Glutamatergic neuron (in vitro differentiated cells): Measurements from ENCODE around the gene PRDM7. TPM values are rescaled to one million over a fixed set of nuclear protein-coding genes. Genes with fewer than 3 reads are reported as not detected.
A peak's percentile ranks its signal among the peaks of the same experiment; 100 is the strongest.

Experiments used
- DNase-seq: peaks from one replicate; pipeline ENCODE4 v3.0.0; 2022
- H3K27ac Mint-ChIP-seq: one replicate; pipeline ENCODE4 v1.8.0; 2020; ENCODE audit warnings: mild to moderate bottlenecking, mixed read lengths, inconsistent platforms; ENCODE audit not compliant: unreplicated experiment
- H3K27me3 Mint-ChIP-seq: one replicate; pipeline ENCODE4 v1.8.0; 2020; ENCODE audit warnings: mild to moderate bottlenecking, moderate library complexity, mixed read lengths, inconsistent platforms; ENCODE audit not compliant: unreplicated experiment
- H3K36me3 Mint-ChIP-seq: one replicate; pipeline ENCODE4 v1.8.0; 2020; ENCODE audit warnings: mild to moderate bottlenecking, mixed read lengths, inconsistent platforms; ENCODE audit not compliant: unreplicated experiment
- H3K4me1 Mint-ChIP-seq: one replicate; pipeline ENCODE4 v1.8.0; 2020; ENCODE audit warnings: mild to moderate bottlenecking, low read depth, mixed read lengths, inconsistent platforms; ENCODE audit not compliant: unreplicated experiment
- H3K4me3 Mint-ChIP-seq: one replicate; pipeline ENCODE4 v1.8.0; 2020; ENCODE audit warnings: mild to moderate bottlenecking, mixed read lengths, inconsistent platforms; ENCODE audit not compliant: unreplicated experiment
- H3K9me3 Mint-ChIP-seq: one replicate; pipeline ENCODE4 v1.8.0; 2020; ENCODE audit warnings: mild to moderate bottlenecking, moderate library complexity, mixed read lengths, inconsistent platforms; ENCODE audit not compliant: unreplicated experiment
- total RNA-seq: library from RNA; stranded (reverse); fragmentation: NEBNext Ultra II Directional; extraction: Animal tissue kit (Norgen Biotek cat#: 25700); gene quantifications from one replicate; pipeline ENCODE4 v1.2.1, GENCODE V29; 2021; ENCODE audit not compliant: unreplicated experiment
- TF ChIP-seq, protein P1 (sequence below): fragments of 200-600 bp; sonication (generic); IDR thresholded peaks from one replicate; pipeline ENCODE4 v1.5.0; 2021; ENCODE audit not compliant: partially characterized antibody, unreplicated experiment

The PRDM7 gene
- total RNA-seq, 1 donor from 2014 or later = not detected

DNA sequence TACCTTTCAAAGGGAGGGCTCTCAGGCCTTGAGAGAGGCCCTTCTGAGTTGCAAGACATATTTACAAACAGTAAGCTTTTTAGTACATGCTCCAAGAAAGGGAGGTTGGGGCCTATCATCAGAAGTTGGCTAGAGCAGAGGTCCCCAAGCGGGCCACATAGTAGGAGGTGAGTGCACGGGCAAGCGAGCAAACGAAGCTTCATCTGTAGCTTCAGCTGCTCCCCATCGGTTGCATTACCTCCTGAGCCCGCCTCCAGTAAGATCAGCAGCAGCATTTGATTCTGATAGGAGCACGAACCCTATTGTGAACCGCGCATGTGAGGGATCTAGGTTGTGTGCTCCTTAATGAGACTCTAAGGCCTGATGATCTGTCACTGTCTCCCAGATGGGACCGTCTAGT, 26.2 kb downstream of the PRDM7 start:
- H3K27ac Mint-ChIP-seq = no peak overlapping the region
- peaks cover 7% of the 10 kb centered on the region for H3K27me3 Mint-ChIP-seq
- peaks cover 16% of the 10 kb centered on the region for H3K9me3 Mint-ChIP-seq
- H3K4me1 Mint-ChIP-seq = no peaks in the 10 kb centered on the region
- no peak overlapping the region for H3K4me3 Mint-ChIP-seq
- TF ChIP-seq, protein P1, sequence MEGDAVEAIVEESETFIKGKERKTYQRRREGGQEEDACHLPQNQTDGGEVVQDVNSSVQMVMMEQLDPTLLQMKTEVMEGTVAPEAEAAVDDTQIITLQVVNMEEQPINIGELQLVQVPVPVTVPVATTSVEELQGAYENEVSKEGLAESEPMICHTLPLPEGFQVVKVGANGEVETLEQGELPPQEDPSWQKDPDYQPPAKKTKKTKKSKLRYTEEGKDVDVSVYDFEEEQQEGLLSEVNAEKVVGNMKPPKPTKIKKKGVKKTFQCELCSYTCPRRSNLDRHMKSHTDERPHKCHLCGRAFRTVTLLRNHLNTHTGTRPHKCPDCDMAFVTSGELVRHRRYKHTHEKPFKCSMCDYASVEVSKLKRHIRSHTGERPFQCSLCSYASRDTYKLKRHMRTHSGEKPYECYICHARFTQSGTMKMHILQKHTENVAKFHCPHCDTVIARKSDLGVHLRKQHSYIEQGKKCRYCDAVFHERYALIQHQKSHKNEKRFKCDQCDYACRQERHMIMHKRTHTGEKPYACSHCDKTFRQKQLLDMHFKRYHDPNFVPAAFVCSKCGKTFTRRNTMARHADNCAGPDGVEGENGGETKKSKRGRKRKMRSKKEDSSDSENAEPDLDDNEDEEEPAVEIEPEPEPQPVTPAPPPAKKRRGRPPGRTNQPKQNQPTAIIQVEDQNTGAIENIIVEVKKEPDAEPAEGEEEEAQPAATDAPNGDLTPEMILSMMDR = no peak
- no peak for DNase-seq
- peaks cover 19% of the 10 kb centered on the region for H3K36me3 Mint-ChIP-seq

DNA sequence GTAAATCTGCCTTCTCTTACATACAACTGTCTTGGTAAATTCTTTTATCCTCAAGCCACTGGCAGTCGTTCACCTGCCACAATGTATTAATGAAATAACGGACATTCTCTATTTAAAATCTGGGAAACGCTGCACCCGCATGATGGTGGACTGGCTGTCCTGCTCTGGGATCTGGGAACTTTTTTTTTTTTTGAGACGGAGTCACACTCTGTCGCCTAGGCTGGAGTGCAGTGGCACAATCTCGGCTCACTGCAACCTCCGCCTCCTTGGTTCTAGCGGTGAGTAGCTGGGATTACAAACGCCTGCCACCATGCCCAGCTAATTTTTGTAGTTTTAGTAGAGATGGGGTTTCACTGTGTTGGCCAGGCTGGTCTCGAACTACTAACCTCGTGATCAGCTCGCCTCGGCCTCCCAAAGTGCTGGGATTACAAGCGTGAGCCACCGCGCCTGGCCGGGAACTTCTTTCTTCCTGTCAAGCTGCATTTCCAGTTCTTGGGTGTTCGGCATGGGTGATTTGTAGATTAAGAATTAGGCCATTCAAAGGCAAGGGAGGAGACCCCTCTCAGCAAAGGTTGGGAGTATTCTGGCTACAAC, 28.3 kb downstream of the PRDM7 start:
- peaks cover 7% of the 10 kb centered on the region for H3K27me3 Mint-ChIP-seq
- DNase-seq = no peak
- TF ChIP-seq, protein P1 = no peak
- peaks cover 7% of the 10 kb centered on the region for H3K9me3 Mint-ChIP-seq
- no peaks in the 10 kb centered on the region for H3K4me1 Mint-ChIP-seq
- peaks cover 7% of the 10 kb centered on the region for H3K36me3 Mint-ChIP-seq
- H3K27ac Mint-ChIP-seq = peak overlapping the region; percentile 15
- H3K4me3 Mint-ChIP-seq = peak overlapping the region; percentile 58

DNA sequence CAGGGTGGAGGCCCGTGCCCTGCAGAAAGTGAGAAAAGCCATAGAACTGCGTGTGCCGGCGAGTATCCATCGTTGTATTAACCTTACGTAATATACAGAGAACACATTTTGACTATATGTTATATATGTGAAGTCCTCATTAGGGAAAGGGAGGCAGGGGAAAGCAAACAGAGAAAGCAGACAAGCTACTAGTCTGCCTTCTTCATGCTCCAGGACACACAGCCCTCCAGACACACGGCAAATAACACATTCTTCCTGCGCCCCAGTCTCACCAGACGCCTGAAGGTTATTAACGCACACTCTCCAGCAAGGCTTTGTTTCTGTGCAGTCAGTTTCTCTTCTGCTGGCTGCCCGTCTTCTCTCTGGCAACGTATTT, 28.8 kb downstream of the PRDM7 start:
- no peak for DNase-seq
- Mint-ChIP-seq H3K27ac (peak overlapping the region; percentile 15), H3K36me3 (peaks cover 5% of the 10 kb centered on the region), H3K9me3 (peaks cover 4% of the 10 kb centered on the region), H3K27me3 (peaks cover 7% of the 10 kb centered on the region), H3K4me3 (peak overlapping the region; percentile 58), H3K4me1 (no peaks in the 10 kb centered on the region)
- TF ChIP-seq, protein P1 = no peak

DNA sequence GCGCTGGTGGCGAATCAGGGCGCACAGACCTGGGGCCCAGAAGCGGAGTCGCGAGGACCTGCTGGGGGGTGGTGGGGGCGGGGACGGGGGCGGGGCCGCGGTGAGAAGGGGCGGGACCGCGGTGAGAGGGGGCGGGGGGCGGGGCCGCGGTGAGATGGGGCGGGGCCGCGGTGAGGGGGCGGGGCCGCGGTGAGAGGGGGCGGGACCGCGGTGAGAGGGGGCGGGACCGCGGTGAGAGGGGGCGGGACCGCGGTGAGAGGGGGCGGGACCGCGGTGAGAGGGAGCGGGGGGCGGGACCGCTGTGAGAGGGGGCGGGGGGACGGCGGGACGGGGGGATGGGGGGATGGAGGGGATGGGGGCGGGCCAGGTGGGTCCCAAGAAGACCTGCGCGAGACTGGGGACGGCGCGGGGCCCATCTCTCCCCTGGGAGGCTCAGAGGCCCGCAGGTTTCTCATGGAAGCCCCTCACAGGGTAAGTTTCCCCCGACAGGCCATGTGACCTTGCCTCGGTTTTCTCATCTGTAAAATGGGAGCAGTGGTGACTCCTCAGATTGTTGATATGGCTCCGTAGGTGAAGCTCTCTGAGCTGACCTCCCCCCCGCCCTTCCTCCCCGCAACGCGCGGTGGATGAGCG, 29.3 kb downstream of the PRDM7 start:
- no peak for DNase-seq
- Mint-ChIP-seq H3K9me3 (no peaks in the 10 kb centered on the region), H3K4me3 (peak overlapping the region; percentile 58), H3K27me3 (peaks cover 3% of the 10 kb centered on the region), H3K4me1 (no peaks in the 10 kb centered on the region), H3K27ac (no peak overlapping the region), H3K36me3 (no peaks in the 10 kb centered on the region)
- TF ChIP-seq, protein P1 = no peak

DNA sequence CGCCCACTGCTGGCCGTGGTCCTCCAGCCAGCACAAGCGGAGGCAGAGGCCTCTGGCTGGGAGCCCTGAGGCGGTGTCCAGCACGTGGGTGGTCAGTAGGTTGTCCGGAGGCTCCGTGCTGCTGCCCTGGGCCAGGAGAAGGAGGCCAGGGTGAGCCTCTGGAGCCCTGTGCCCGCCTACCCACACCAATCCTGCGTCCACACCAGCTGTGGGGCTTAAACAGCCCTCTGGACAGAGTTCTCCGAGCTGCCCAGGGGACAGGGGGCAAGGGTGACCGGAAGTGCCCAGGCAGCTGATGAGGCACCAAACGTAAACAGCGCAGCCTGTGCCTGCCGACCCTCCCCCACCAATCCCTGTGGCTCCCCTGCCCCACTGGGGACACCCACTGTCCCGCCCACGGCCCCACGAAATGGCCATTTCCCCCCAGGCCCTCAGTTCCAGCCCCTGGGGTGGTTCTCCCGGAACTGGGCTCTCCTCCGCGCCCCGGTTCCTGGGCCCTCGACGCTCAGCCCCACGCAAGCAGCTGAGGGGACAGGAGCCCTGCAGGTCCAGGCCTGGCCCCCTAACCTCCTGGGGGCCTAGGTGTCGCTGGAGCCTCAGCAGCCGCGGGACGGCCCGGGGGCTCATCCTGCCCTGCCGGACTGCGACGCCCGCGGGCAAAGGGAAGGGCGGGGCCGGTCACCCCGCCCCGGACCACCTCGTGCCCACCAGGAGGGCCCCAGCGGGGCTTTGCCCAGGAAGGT, 30.0 kb downstream of the PRDM7 start:
- H3K4me3 Mint-ChIP-seq = peak overlapping the region; percentile 63
- no peaks in the 10 kb centered on the region for H3K9me3 Mint-ChIP-seq
- no peak for DNase-seq

More for the DNA sequence above, 30.0 kb downstream of the PRDM7 start:
- no peaks in the 10 kb centered on the region for H3K4me1 Mint-ChIP-seq
- no peaks in the 10 kb centered on the region for H3K36me3 Mint-ChIP-seq
- peaks cover 4% of the 10 kb centered on the region for H3K27me3 Mint-ChIP-seq
- H3K27ac Mint-ChIP-seq = no peak overlapping the region
- TF ChIP-seq, protein P1 = no peak
